HG03159 (cell line): ENCODE measurements around the gene PSORS1C2.
A peak's percentile ranks its signal among the peaks of the same experiment; 100 is the strongest.
"Not testable (repeated sequence)": the region's sequence is repeated elsewhere in the genome, so short reads cannot be mapped to it uniquely, and the experiment has no call there.

Source experiments
- ATAC-seq: cut with Tn5 transposase; IDR thresholded peaks from one replicate; pipeline ENCODE4 v1.9.1; 2021; ENCODE audit warnings: mild to moderate bottlenecking, moderate library complexity; ENCODE audit not compliant: unreplicated experiment

PSORS1C2 gene

GRCh38 chr6:31168606-31169005 is 29.7 kb upstream of the PSORS1C2 start:
- no peak for ATAC-seq

DNA sequence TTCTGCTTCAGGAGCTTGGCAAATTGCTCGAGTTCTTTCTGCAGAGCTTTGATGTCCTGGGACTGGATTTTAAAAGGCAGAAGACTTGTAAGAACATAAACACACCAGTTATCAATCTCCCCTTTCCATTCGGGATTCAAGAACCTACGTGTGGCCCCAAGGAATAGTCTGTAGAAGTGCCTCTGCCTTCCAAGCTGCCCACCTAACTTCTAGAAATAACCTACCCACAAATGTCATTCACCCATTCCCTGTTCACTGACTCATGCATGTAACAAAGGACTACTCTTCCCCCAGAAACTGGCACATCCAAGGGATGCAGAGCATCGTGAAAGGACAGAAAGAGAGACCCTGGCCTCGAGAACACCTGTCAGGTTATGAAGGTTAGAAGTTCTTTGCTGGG is 27.1 kb upstream of the PSORS1C2 start:
- no peak for ATAC-seq

- not testable (repeated sequence) for ATAC-seq
These were observed 26.4 kb upstream of the PSORS1C2 start for GRCh38 chr6:31165064-31165832.

DNA sequence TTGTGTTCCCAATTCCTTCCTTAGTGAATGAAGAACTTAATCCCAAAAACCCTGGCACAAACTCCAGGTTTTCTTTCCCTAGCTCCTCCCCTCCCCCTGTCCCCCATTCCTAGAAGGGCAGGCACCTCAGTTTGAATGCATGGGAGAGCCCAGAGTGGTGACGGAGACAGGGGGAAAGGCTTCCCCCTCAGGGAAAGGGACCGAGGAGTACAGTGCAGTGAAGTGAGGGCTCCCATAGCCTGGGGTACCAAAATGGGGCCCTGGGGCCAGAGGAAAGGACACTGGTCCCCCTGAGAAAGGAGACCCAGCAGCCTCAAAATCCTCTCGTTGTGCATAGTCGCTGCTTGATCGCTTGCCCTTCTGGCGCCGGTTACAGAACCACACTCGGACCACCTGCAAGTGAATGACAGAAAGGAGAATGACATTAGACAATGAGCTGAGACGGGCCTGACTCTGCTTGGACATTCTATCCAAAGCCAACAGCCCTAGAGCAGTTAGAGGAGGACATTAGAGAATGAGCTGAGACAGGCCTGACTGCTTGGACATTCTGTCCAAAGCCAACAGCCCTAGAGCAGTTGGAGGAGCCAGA is 25.7 kb upstream of the PSORS1C2 start:
- ATAC-seq, result not testable (repeated sequence)

DNA sequence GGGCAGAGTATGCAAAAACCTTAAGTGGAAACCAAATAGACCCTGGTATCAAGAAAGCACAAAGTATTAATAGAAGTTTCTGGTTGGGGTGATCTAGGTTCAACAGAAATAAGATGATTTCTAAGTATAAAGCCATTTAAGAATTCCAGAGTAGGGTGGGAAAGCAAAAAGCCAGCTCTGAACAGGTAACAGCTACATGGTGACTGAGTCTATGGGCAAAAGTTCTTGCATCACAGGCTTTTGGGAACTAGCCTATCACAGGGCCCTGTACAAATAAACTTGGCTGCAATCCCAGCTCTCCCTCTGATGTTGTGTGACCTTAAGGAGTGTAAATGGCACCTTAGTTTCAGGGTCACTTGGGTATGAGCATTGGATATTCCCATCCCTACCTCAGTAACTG is 25.1 kb upstream of the PSORS1C2 start:
- no peak for ATAC-seq

DNA sequence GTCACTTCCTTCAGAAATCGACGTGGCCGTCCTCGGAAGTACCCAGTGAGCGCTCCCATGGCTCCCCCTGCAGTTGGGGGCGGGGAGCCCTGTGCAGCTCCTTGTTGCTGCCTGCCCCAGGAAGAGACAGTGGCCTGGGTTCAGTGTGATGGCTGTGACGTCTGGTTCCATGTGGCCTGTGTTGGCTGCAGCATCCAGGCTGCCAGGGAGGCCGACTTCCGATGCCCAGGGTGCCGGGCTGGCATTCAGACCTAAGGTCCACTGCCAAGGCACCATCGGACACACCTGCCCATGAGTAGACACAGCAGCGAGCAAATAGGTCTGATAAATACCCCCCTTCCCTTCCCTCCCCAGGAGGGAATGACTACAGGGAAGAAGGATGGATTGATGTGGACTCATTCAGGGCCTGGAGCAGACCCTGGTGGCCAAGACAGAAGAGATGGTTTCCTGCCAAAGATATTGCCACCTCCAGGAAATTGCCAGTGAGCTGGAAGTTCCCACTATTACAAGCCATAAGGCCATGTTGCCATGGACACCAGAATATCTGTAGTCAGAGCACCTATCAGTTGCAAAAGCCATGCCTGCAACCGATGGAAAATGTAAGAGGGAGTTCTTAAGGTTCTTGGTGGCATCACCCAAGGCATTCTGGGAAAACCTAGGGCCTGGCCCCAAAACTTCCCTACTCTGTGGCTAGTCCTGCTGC is 23.7 kb upstream of the PSORS1C2 start:
- ATAC-seq, result no peak

DNA sequence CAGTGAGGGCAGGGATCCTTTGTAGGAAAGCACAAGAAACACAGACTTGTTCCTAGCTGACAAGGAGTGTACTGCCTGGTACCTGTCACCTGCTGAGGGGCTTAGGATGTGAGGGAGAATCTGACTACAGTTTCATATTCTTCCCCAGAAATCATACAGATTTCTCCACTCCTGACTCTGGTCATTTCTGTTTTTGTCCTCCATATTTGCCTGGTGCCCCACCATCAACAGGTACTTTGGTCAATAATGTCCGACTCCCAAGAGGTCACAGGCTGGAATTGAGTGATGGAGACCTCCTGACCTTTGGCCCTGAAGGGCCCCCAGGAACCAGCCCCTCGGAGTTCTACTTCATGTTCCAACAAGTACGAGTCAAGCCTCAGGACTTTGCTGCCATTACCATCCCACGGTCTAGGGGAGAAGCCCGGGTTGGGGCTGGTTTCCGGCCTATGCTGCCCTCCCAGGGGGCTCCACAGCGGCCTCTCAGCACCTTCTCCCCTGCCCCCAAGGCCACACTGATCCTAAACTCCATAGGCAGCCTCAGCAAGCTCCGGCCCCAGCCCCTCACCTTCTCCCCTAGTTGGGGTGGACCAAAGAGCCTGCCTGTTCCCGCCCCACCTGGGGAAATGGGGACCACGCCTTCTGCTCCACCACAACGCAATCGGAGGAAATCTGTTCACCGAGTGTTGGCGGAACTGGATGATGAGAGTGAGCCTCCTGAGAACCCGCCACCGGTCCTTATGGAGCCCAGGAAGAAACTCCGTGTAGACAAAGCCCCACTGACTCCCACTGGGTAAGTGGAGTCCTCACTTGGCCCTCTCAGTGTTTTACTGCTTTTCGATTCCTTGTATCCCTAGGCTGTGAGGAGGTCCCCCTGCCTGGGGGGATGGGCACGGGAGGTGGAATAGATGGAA is 22.6 kb upstream of the PSORS1C2 start:
- no peak for ATAC-seq

GRCh38 chr6:31158863-31159855 is 20.3 kb upstream of the PSORS1C2 start:
- peak; percentile 3 for ATAC-seq

GRCh38 chr6:31158140-31158862 is 19.4 kb upstream of the PSORS1C2 start, which contains the start of gene TCF19:
TCF19 (plus strand) TSS chr6:31158589; CDS start chr6:31159470, 881 bp downstream.
- peak; percentile 85 for ATAC-seq

GRCh38 chr6:31157513-31158139 is 18.8 kb upstream of the PSORS1C2 start, which contains the start of gene CCHCR1:
CCHCR1 (minus strand) TSS chr6:31157802; CDS start chr6:31157600, 202 bp downstream.
- peak; percentile 3 for ATAC-seq

- no peak for ATAC-seq
These were observed 17.8 kb upstream of the PSORS1C2 start for GRCh38 chr6:31156641-31157040.

DNA sequence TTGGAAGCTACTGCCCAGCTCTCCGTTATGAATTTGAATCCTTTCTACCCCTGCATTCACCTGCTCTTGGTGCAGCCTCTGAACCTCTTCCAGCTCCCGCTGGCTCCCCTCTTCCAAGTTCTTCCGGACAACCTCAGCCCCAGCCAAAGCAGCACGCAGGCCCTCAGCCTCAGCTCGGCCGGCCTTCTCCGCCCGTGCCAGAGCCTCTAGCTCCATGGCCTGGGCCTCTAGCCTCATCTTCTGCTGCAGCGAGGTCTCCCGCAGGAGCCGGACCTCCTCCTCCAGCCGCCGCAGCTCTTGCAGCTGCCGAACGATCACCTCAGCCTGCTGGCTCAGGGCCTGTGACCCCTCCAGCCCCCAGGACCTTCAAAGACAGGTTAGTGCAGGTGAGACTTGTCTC is 15.6 kb upstream of the PSORS1C2 start:
- ATAC-seq, result no peak

GRCh38 chr6:31152781-31153180 is 13.9 kb upstream of the PSORS1C2 start:
- no peak for ATAC-seq

DNA sequence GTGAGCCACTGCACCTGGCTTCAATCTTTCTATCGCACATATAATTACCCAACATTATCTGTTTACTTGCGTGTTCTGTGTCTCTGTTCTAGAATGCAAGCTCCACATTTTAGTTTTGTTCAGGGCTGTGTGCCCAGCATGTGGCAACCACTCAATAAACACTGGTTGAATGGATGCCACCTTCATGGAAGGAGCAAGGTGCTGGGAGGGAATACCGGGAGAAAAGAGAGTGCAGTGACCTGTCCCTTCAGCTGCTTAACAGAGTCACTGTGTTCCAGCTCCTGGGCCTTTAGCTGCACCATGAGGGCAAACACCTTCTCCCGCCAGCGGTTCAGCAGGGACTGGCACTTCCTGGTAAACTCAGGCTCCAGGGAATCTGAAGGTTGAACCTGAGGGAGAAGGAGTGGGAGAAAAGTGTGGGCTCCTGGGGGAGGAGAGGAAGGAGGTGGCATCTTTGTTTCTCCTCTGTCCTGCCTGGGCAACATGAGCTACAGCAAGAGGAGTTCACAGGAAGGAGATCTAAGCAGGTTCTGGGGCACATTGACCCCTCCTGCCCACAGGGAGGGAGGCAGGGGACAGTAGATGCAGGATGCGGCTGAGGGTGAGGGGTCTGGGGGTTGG is 11.1 kb upstream of the PSORS1C2 start:
- no peak for ATAC-seq

GRCh38 chr6:31145386-31145785 is 6.5 kb upstream of the PSORS1C2 start:
- no peak for ATAC-seq

GRCh38 chr6:31144970-31145340 is 6.1 kb upstream of the PSORS1C2 start:
- ATAC-seq, result no peak

- ATAC-seq, result no peak
These were observed 5.6 kb upstream of the PSORS1C2 start for GRCh38 chr6:31144296-31144969.
